B cell (primary cell): Measurements from ENCODE around the gene EPHA7. TPM values are rescaled to one million over a fixed set of nuclear protein-coding genes. Genes with fewer than 3 reads are reported as not detected.
A peak's percentile ranks its signal among the peaks of the same experiment; 100 is the strongest.

Source experiments
- ATAC-seq: fragments of 200-7000 bp; cut with Tn5 transposase; one replicate; pipeline ENCODE4 v1.10.0; 2021; ENCODE audit warnings: low read depth, mild to moderate bottlenecking, moderate number of reproducible peaks, moderate library complexity
- CTCF ChIA-PET: fragments of 350-600 bp; sonication (Branson Sonifier 250); formaldehyde crosslinking; loops from one replicate; lab custom pipeline; 2021; ENCODE audit warnings: antibody characterized with exemption, inconsistent platforms; lab: Charles Lee
- POLR2A ChIA-PET: fragments of 350-600 bp; sonication (Branson Sonifier 250); formaldehyde crosslinking; loops from one replicate; lab custom pipeline; 2021; ENCODE audit warnings: antibody characterized with exemption; lab: Charles Lee
- DNase-seq: peaks from one replicate; pipeline ENCODE4 v3.0.0; 2013
- H2AFZ ChIP-seq: 2 replicates; pipeline ENCODE4 v1.6.1; 2012; ENCODE audit warnings: mild to moderate bottlenecking, low read depth, low read length; ENCODE audit not compliant: insufficient read depth, poor library complexity, severe bottlenecking
- H3K27ac ChIP-seq, 2 donors: 1 replicate in 1 of 2; 2 replicates in 1 of 2; pipeline ENCODE4 v1.5.1; 2012 to 2013; ENCODE audit warnings: low read length in 2 of 2, mild to moderate bottlenecking in 2 of 2, moderate library complexity in 1 of 2
- H3K27me3 ChIP-seq, 4 experiments: fragments of 200-600 bp in 1 of 4; sonication (generic) in 1 of 4; replicated peaks in 1 of 4; 1 replicate in 2 of 4; 2 replicates in 2 of 4; pipeline versions ENCODE4 v1.6.1 to v1.7.0; 2013 to 2016; ENCODE audit warnings: low read length in 3 of 4, mild to moderate bottlenecking in 2 of 4, mixed read lengths in 1 of 4, moderate library complexity in 1 of 4; ENCODE audit not compliant: insufficient read depth in 4 of 4, control insufficient read depth in 3 of 4; ENCODE audit errors: control extremely low read depth in 1 of 4
- H3K36me3 ChIP-seq, 2 experiments: replicated peaks in 1 of 2; 1 replicate in 1 of 2; 2 replicates in 1 of 2; pipeline versions ENCODE4 v1.6.1 to v1.7.1; 2013; ENCODE audit warnings: low read length in 1 of 2; ENCODE audit not compliant: insufficient read depth in 2 of 2, control insufficient read depth in 1 of 2; ENCODE audit errors: control extremely low read depth in 1 of 2, extremely low read depth in 1 of 2
- H3K4me1 ChIP-seq, 2 donors: fragments of 200-600 bp in 1 of 2; sonication (generic) in 1 of 2; 1 replicate in 1 of 2; 2 replicates in 1 of 2; pipeline versions ENCODE4 v1.5.1 to v1.6.1; 2013 to 2017; ENCODE audit warnings: low read length in 2 of 2; ENCODE audit not compliant: control insufficient read depth in 2 of 2, insufficient read depth in 2 of 2
- H3K4me2 ChIP-seq: replicated peaks from 2 replicates; pipeline ENCODE3; 2012; ENCODE audit warnings: mild to moderate bottlenecking, low read depth, low read length; ENCODE audit not compliant: poor library complexity, severe bottlenecking
- H3K4me3 ChIP-seq, 5 experiments: fragments of 200-600 bp in 1 of 5; sonication (generic) in 1 of 5; 1 replicate in 3 of 5; 2 replicates in 2 of 5; pipeline versions ENCODE4 v1.5.1 to v1.7.0; 2011 to 2016; ENCODE audit warnings: low read length in 4 of 5, mild to moderate bottlenecking in 4 of 5, low read depth in 2 of 5, control low read depth in 1 of 5, moderate library complexity in 1 of 5; ENCODE audit not compliant: insufficient read depth in 1 of 5; ENCODE audit errors: control extremely low read depth in 1 of 5, extremely low read depth in 1 of 5
- H3K79me2 ChIP-seq: fragments of 200-600 bp; sonication (generic); one replicate; pipeline ENCODE4 v1.6.0; 2016; ENCODE audit warnings: low read length; ENCODE audit not compliant: control insufficient read depth, insufficient read depth
- H3K9ac ChIP-seq: fragments of 200-600 bp; sonication (generic); 2 replicates; pipeline ENCODE4 v1.6.1; 2017; ENCODE audit warnings: mild to moderate bottlenecking, low read length, moderate library complexity
- H3K9me3 ChIP-seq, 3 donors: one replicate each; pipeline versions ENCODE4 v1.6.1 to v1.7.1; 2013; ENCODE audit warnings: low read length in 2 of 3; ENCODE audit not compliant: control insufficient read depth in 2 of 3, insufficient read depth in 1 of 3; ENCODE audit errors: control extremely low read depth in 1 of 3
- H4K20me1 ChIP-seq: 2 replicates; pipeline ENCODE4 v1.6.0; 2012; ENCODE audit warnings: mild to moderate bottlenecking, low read length; ENCODE audit not compliant: insufficient read depth, control insufficient read depth, poor library complexity, severe bottlenecking
- H3K27ac Mint-ChIP-seq: one replicate; pipeline ENCODE4 v1.8.0; 2021; ENCODE audit warnings: mixed read lengths
- H3K27me3 Mint-ChIP-seq: one replicate; pipeline ENCODE4 v1.8.0; 2021; ENCODE audit warnings: mixed read lengths
- H3K4me1 Mint-ChIP-seq: one replicate; pipeline ENCODE4 v1.8.0; 2021; ENCODE audit warnings: mixed read lengths
- H3K4me3 Mint-ChIP-seq: one replicate; pipeline ENCODE4 v1.8.0; 2021; ENCODE audit warnings: mixed read lengths
- H3K9me3 Mint-ChIP-seq: one replicate; pipeline ENCODE4 v1.8.0; 2022; ENCODE audit warnings: mixed read lengths; ENCODE audit not compliant: insufficient read depth
- EZH2 ChIP-seq: IDR thresholded peaks from 2 replicates; pipeline ENCODE4 v1.6.1; 2012; ENCODE audit warnings: borderline replicate concordance, low read depth, mild to moderate bottlenecking, moderate library complexity, low read length; ENCODE audit not compliant: insufficient read depth, poor library complexity, severe bottlenecking
- WGBS: methylation state at CpG from one replicate; pipeline ENCODE4 v1.1.5; 2013; ENCODE audit warnings: missing lambda C conversion rate; ENCODE audit not compliant: insufficient coverage; 5-methylcytosine and 5-hydroxymethylcytosine counted together
- intact Hi-C: fragments of 100-400 bp; cut with micrococcal nuclease; formaldehyde crosslinking; loops from one replicate; pipeline ENCODE4 v1.10.0; 2022
- polyA plus RNA-seq: library from polyadenylated mRNA; depleted of rRNA; stranded (reverse); fragments of >200 nt; gene quantifications from 2 replicates; pipeline ENCODE4 v1.2.3, GENCODE V29; 2012
- total RNA-seq, 2 donors: library from RNA; stranded (reverse); fragments of 120-200 nt in 1 of 2; gene quantifications; 1 replicate in 1 of 2; 2 replicates in 1 of 2; pipeline versions ENCODE4 v1.2.3 to v1.2.4, GENCODE V29; 2013 to 2022
- TF ChIP-seq, protein P1 (sequence below): fragments of 200-600 bp; IDR thresholded peaks from one replicate; pipeline ENCODE4 v1.8.0; 2022; ENCODE audit warnings: antibody characterized with exemption, mild to moderate bottlenecking

The EPHA7 gene
- total and polyA plus RNA-seq, 2 donors (not counting 1 experiment from before 2014, with no cell fraction given) = not detected

DNA sequence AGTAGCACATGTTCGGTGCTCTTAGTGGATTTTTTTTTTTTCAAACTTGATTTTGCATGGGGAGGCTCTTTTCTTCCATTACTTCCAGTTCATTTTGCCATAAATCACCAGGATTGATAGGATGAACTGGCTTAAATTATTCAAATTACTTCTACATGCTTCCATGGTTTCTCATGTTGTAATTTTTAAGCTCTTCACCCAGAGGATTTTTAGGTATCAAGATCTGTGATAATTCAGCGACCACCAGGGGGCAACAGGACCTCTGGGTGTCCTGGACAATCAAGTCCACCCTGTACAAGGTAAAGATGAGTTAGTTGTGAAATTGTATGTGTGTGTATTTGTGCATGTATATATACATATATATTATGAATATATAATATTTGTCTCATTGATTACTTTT lies 4.2 kb upstream of the EPHA7 start:
- H3K4me2 ChIP-seq = no peak overlapping the region
- H3K79me2 ChIP-seq = no peaks in the 10 kb centered on the region
- ChIA-PET POLR2A (no interaction called here), CTCF (no interaction called here)
- H3K27ac ChIP-seq = no peak overlapping the region
- peaks cover 0 to 11% (median 5%) of the 10 kb centered on the region in 3 donors for H3K9me3 ChIP-seq
- H4K20me1 ChIP-seq = no peaks in the 10 kb centered on the region
- Mint-ChIP-seq H3K9me3 (no peaks in the 10 kb centered on the region), H3K27me3 (peaks cover 25% of the 10 kb centered on the region), H3K27ac (no peak overlapping the region), H3K4me3 (no peak overlapping the region), H3K4me1 (peaks cover 13% of the 10 kb centered on the region)
- H3K27me3 ChIP-seq = peaks cover 0 to 19% (median 9%) of the 10 kb centered on the region in 4 experiments
- intact Hi-C loops = no loop called here
- TF ChIP-seq, protein P1, sequence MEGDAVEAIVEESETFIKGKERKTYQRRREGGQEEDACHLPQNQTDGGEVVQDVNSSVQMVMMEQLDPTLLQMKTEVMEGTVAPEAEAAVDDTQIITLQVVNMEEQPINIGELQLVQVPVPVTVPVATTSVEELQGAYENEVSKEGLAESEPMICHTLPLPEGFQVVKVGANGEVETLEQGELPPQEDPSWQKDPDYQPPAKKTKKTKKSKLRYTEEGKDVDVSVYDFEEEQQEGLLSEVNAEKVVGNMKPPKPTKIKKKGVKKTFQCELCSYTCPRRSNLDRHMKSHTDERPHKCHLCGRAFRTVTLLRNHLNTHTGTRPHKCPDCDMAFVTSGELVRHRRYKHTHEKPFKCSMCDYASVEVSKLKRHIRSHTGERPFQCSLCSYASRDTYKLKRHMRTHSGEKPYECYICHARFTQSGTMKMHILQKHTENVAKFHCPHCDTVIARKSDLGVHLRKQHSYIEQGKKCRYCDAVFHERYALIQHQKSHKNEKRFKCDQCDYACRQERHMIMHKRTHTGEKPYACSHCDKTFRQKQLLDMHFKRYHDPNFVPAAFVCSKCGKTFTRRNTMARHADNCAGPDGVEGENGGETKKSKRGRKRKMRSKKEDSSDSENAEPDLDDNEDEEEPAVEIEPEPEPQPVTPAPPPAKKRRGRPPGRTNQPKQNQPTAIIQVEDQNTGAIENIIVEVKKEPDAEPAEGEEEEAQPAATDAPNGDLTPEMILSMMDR = peak; percentile 27
- TF ChIP-seq EZH2 = no peak
- no peak for ATAC-seq
- H3K36me3 ChIP-seq = no peaks in the 10 kb centered on the region
- 0% methylated on average over 1 of the region's 2 CpGs for WGBS
- H3K9ac ChIP-seq = no peak overlapping the region
- H3K4me3 ChIP-seq = no peak overlapping the region
- H3K4me1 ChIP-seq = peaks cover 15 to 17% of the 10 kb centered on the region in 2 donors
- no peak overlapping the region for H2AFZ ChIP-seq
- DNase-seq = no peak

DNA sequence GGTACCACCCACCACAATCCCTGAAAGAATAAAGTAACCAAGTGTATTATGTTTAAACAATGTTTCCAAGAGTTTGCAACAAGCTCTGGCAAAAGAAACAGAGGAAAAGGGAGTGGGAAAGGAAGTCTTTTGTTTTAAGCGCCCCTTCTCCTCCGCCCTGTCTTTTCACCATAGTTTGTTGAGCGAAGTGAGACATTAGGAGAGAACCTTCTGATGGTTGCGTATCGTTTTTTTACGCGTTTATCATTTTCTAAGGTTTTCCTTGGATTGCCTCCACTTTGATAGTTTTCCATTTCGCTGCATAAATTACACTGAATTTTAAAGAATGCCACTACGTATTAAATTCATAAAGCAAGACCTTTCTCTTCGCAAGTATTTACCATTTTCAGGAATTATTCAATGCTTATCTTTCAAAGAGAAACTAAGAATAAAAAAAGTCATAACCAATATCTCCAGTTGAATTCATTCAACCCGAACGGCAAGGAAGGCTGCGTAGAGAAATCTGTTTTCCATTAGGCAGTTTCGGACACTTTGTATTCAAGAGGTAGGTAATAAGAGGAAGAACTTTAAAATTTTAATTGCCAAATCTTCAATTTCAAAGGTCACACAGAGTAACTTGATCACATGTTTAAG lies 920 bp upstream of the EPHA7 start:
- H3K4me3 Mint-ChIP-seq = peak overlapping the region; percentile 90
- WGBS = 30% methylated on average over 2 of the region's 14 CpGs
- no peaks in the 10 kb centered on the region for H3K36me3 ChIP-seq
- intact Hi-C loops = no loop called here
- H3K4me1 ChIP-seq = peaks cover 32 to 38% of the 10 kb centered on the region in 2 donors
- no peaks in the 10 kb centered on the region for H3K9me3 Mint-ChIP-seq
- CTCF ChIA-PET = no interaction called here
- H3K4me3 ChIP-seq = peak overlapping the region in 3 of 5 experiments; percentile 19 to 55 (median 36)
- peak overlapping the region; percentile 57 for H2AFZ ChIP-seq
- peaks cover 43% of the 10 kb centered on the region for H3K27me3 Mint-ChIP-seq
- H4K20me1 ChIP-seq = no peaks in the 10 kb centered on the region
- TF ChIP-seq, protein P1 = no peak
- no peak for TF ChIP-seq EZH2
- no peak for ATAC-seq
- no peaks in the 10 kb centered on the region for H3K79me2 ChIP-seq
- POLR2A ChIA-PET = no interaction called here
- H3K27me3 ChIP-seq = peaks cover 0 to 43% (median 20%) of the 10 kb centered on the region in 4 experiments
- H3K27ac ChIP-seq = no peak overlapping the region
- H3K27ac Mint-ChIP-seq = no peak overlapping the region
- peak overlapping the region; percentile 55 for H3K9ac ChIP-seq
- peaks cover 0 to 17% (median 5%) of the 10 kb centered on the region in 3 donors for H3K9me3 ChIP-seq
- DNase-seq = no peak
- peaks cover 29% of the 10 kb centered on the region for H3K4me1 Mint-ChIP-seq
- peak overlapping the region; percentile 77 for H3K4me2 ChIP-seq
